SH-SY5Y (cell line): ENCODE results near the gene ATP5ME.

Experiments used
- GATA2 ChIP-seq: IDR thresholded peaks from 2 replicates; pipeline ENCODE4 v1.6.1; 2011; ENCODE audit warnings: mild to moderate bottlenecking, low read depth, low read length
- GATA3 ChIP-seq: IDR thresholded peaks from 2 replicates; pipeline ENCODE4 v1.6.1; 2011; ENCODE audit warnings: low read depth, mild to moderate bottlenecking, low read length, moderate library complexity

GRCh38 chr4:633406-633805 lies 40.7 kb downstream of the ATP5ME start:
- TF ChIP-seq GATA2 (no peak), GATA3 (no peak)
